HL-60/S4 treated with retinoic acid at 250 ng/mL for 4 days and 3 days (cell line): ENCODE results near the gene SYT17.

Experiments
- in situ Hi-C: fragments of 300-500 bp; cut with MboI; formaldehyde crosslinking; loops from 2 replicates; pipeline ENCODE4 v1.7.0; 2022; ENCODE audit warnings: low sequenced_read_pairs

SYT17 gene

DNA sequence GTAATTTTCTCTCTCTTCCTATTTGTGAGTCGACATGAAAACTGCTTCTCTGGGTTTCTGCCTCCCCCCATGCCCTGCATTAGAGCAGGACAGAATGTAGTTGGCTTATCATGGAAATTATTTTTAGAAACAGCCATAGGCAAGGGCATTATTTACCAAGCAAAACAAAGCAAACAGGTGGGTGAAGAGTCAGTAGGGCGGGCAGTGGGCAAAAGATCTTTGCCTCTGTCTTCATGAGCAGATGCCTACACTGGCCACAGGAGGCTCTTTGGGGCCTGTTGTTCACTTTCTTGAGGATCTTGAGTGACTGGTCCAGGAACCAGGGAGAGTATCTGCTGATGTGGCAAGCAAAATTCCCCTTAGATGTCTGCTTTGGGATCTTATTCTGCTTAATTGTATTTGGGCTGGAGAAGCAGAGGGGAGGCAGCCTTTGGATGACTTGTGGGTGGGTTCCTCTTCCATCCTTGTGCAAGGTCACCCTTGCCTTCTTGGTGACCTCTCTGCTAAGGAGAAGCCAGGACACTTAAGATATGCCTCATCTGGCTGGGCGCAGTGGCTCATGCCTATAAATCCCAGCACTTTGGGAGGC, 75.0 kb downstream of the SYT17 start:
- in situ Hi-C loops, result no loop called here

DNA sequence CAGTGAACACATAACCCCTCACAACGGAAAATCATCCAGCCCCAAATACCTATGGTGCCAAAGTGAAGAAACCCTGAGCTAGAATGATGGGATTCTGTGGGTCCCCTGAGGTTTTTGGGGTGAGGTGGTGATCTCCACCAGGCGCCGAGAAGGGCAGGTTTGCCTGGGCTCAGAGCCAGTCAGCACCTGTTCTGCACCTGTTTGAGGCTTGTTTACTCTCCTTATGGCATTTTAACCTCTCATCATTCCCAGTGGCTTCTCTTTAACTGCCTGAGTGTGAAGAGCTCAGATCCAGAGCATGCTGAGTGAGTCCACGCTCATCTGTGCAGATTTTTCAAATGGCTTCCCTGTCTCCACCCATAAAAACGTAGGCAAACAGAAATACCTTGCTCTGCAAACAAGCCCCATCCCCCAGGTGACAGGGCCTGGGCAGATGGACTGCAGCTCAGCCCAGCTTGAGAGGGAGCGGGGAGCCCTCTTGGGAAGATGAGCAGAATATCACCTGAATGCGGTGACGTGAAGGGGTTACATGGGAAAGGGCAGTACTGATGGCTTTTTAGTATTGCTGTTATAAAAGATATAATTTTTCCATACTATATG, 77.4 kb downstream of the SYT17 start:
- in situ Hi-C loops, result no loop called here

DNA sequence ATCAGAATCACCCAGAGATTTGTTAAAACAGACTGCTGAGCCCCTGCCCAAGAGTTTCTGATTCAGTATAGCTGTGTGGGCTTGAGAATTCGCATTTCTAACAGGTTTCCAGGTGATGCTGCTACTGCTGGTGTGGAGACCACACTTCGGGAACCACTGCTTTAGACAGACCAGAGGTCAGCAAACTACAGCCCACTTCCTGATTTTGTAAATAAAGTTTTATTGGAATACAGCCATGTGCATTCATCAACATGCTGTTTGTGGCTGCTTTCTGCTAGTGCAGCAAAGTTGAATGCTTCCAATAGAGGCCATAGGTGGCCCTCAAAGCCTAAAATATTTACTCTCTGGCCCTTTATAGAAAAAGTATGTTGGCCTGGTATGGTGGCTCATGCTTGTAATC, 84.9 kb downstream of the SYT17 start:
- in situ Hi-C loops, result no loop called here

DNA sequence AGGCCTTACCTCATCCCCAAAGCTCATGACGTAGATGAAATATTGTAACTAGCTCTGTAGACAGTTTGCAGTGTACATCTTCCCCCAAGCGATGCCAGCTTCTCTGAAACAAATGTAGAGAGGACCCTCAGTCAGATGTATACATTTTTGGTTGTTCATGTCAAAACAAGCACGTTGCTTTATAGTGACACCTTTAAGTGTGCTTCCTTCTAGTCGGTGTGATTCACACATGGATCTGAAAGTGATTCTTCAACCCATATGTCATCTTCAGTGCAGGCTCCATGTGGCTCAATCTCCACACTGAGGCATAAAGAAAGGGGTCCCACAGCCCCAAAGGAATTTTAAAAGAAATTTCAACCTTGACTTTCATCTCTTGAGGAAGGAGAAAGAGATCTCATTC, 86.6 kb downstream of the SYT17 start:
- in situ Hi-C loops, result no loop called here

DNA sequence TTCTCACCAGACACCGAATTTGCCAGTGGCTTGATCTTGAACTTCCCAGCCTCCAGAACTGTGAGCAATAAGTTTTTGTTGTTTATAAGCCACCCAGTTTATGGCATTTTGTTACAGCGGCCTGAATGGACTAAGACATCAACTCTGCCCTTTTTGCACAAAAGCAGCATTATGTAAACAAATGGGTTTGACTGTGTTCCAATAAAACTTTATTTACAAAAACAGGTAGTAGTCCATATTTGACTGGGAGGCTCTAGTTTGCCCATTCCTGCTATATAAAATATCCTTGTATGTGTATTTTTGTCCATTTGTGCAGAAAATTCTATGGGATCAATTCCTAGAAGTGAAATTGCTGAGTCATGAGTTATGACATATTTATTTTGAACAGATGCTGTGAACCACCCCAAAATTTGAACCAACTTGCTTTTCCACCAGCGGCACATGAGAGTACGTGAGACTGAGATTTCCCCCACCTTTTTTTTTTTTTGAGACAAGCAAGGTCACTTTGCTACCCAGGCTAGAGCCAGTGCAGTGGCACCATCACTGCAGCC, 96.2 kb downstream of the SYT17 start:
- in situ Hi-C loops, result no loop called here

DNA sequence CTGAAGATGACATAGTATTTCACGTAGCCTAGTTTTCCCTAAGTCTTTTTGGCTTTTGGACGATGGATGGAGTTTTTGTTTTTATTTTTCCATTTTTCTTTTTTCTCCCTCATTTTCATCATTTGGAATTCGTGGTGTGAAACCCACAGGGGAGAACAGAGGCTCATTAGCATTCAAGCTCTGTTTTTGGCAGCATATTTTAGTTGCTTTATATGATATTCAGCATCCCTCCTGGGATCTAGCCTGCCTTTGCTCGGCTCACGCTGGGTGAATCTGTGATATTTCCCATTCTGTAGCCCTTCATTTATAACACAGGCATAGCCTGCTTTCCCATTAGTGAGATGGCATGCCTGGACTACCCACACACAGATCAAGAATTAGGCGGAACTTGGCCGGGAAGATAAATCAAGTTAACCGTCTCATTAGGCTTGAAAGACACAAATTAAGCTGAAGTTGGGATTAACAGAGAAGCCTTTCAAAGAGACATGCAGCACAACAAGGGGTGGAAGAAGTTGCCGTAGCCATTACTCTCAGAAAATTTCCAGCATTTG, 97.4 kb downstream of the SYT17 start:
- in situ Hi-C loops, result no loop called here

DNA sequence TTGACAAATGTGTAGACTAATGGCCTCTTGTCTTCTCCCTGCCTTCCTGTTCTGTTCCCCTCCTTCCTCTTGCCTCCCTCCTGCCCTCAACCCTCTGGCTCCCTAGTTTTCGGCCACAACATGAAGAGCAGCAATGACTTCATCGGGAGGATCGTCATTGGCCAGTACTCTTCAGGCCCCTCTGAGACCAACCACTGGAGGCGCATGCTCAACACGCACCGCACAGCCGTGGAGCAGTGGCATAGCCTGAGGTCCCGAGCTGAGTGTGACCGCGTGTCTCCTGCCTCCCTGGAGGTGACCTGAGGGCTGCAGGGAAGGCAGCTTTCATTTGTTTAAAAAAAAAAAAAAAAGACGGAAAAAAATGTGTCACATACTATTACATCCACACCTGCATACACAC, 98.7 kb downstream of the SYT17 start:
- in situ Hi-C loops, result no loop called here

DNA sequence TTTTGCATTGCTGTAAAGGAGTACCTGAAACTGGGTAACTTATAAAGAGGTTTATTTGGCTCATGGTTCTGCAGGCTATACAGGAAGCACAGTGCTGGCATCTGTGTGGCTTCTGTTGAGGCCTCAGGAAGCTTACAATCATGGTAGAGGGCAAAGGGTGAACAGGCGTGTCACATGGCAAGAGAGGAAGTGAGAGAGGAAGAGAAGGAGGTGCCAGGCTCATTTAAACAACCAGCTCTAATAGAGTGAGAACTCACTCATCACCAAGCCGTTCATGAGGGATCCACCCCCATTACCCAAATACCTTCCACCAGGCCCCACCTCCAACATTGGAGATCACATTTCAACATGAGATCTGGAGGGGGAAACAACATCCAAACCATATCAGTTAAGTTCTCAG, 101.1 kb downstream of the SYT17 start:
- in situ Hi-C loops, result no loop called here

DNA sequence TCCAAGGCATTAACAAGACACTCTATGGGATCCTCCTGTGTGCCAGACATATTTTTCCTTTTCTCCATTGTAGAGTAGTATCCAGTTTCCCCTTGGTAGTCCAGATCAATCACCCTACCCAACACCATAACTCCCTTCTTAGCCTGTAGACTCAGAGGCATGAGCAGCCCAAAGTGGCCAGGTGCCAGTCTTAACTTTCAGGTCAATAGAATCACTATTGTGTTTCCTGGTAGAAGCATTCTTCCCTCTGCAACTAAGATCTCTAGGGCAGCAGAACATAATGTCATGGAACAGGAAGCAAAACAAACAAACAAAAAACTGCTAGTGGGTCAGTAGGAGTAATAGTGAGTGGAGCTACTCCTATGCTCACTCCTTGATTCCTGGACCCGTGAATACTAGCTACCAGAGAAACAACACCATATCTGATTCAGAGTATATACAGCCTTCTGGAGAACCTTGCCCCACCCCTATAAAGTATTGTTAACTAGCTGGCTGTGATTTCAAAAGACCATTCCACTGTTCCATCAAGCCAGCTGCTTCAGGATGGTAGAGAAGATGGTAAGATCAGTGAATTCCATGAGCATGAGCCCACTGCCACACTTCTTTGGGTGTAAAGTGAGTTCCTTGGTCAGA, 106.2 kb downstream of the SYT17 start:
- in situ Hi-C loops, result no loop called here

DNA sequence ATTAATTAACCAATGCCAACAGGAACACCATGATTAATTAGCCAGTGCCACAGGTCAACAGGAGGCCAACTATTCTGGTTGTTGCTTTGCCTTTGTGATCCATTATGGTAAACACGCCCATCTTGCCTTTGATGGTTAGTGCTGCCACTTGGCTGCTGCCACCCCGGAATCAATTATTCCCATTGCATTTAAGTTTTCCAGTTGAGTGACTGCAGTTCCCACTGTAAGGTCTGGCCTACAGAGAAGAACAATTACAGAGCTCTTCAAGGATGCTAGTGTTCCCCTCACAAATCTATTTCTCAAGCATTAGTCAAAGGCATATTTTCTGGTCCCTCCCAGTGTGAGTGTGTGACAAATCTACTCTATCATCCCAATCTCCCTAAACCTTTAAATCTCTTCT, 110.4 kb downstream of the SYT17 start:
- in situ Hi-C loops, result no loop called here

DNA sequence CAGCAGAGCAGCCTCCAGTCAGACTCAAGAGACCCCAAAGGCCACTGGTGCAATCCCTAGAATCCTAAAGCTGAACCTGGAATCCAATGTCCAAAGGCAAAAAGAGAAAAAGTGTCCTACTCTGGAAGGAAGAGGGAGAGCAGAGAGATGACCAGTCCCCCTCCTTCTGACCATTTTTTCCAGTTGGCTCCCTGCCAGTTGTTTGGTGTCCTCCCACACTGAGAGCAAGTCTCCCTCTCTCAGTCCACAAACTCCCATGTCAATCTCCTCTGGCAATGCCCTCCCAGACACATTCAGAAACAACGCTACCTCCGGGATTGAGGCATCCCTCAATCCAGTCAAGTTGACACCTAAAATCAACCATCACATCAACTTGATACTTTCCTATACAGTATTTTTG, 113.2 kb downstream of the SYT17 start:
- in situ Hi-C loops, result no loop called here

DNA sequence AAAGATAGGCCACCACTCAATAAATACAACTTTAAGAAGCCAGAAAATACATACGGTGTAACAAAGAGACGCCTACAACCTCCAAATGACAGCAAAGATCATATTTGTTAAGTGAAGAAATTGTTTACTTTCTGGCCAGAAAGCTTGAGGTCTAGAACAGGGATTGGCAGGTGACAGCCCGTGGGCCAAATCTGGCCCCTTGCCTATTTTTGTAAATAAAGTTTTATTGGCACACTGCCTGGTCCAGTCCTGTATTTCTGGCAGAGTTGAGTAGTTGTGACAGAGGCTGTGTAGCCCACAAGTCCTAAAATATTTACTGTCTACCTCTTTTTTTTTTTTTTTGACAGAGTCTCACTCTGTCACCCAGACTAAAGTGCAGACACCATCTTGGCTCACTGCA, 114.1 kb downstream of the SYT17 start:
- in situ Hi-C loops, result no loop called here

DNA sequence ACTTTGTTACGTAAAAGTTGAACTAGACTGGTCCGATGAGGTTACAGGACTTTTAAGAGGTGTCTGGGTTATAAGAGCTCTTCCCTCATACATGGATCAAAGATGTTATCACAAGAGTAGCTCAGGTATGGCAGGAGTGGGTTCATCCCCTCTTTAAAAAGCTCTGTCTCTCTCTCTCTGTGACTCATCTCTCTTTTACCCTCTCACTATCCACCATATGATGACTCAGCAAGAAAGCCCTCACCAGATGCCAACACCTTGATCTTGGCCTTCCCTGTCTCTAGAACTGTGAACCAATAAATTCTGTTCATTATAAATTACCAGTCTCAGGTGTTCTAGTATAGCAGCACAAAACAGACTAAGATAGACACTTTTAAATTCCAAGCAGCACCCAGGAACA, 115.6 kb downstream of the SYT17 start:
- in situ Hi-C loops, result no loop called here

DNA sequence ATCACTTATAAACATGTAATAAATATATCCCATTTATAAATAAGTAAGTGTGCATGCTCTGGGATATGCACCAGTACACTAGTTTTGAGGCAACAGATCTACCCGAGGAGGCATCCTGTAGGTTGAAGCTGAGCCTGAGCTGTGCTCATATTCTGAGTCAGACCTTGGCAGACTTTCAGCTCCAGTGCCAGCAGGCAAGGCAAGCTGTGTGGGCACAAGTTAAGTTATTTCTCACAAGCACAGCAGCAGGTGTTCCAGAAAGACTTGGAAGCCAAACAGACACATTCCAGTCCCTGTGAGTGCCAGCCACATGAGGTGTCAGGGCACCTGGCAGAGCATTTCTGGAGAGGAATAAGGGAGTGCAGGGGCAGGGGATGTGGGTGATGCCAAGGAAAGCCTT, 116.2 kb downstream of the SYT17 start:
- in situ Hi-C loops, result no loop called here

DNA sequence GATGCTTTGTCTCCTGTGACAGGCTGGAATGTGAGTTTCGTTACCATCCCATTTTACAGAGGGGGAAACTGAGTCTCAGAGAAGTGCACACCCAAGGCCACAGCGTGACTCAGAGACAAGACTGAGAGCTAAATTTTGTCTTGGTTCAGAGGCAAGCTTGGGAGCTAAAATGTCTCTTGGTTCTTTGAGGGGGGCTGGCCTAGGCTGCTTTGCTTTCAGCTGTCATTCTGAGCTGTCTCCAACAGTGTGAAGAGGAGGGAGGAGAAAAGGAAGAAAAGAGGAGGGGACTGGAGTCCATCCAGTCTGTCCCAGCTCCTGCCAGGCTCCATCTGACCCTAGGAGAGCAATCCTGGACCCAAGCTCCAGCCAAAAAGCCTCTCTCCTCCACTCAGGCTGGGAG, 117.4 kb downstream of the SYT17 start, which contains the start of gene CLEC19A:
CLEC19A (plus strand) TSS at position 301 of the 400 bp plus-strand sequence. CDS start 121 bp downstream, outside the sequence.
- in situ Hi-C loops, result no loop called here

DNA sequence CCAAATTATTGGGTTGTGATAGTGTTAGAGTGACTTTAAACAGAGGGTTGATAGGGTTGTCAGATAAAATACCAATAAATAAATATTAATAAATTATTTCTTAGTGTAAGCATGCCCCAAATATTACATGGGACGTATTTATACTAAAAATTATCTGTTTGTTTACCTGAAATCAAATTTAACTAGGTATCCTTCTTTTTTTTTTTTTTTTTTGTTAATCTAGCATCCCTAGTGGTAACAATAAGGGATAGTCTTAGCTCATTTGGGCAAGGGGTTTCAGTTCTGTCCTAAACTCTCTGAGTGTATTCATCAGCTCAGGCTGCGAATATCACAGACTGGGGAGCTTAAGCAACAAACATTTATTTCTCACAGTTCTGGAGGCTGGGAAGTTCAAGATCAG, 118.8 kb downstream of the SYT17 start:
- in situ Hi-C loops, result no loop called here

DNA sequence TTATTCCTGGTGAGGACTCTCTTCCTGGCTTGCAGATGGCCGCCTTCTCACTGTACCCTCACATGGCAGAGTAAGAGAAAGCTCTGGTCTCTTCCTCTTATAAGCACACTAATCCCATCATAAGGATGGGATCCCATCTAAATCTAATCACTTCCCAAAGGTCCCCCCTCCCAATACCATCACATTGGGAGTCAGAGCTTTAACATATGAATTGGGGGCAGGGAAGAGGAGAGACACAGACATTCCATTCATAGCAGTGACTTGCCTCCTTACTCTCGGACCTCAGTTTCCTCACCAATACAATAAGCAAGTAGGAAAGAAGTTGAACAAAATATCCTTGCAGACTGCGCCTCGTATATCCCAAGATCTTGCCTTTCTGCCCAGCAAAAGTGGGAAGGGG, 119.2 kb downstream of the SYT17 start:
- in situ Hi-C loops, result no loop called here

DNA sequence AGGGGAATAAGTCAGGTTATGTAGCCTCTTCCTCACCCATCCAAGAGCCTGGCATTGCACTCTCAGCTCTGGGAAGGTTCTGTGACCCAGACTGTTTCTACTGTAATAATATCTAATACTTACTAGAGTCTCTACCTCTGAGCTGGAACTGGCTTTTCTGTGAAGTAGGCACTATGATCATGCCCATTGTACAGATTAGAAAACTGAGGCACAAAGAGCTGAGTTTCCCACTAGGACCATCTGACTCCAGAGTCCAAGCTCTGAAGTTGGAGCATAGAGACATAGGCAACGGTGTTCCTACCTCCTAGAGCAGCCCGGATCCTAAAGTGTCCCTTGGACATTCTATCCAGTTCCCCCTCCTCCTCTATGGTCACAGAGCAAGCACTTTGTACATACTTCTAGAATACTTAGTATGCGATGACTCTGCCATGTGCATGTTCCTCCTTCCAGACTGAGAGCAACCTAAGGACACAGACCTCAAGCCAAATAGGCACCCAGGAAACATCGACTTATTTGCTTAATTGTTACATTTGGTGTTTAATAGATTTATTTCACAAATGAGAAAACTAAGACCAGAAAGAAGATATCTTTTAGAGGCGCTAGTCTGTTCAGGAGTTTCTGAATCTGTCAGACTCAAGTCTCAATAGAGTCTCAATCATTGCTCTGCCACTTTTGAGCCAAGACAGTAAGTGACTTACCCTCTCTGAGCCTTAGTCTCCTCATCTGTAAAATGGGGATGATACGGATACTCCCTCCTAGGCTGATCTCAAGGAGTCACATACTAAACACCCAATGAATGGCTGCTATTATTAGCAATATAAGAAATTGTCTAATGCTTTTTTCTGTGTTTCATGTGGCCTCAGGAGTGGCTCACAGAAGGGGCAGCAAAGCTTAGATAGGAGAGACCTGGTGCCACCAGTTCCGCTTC, 121.1 kb downstream of the SYT17 start:
- in situ Hi-C loops, result no loop called here

DNA sequence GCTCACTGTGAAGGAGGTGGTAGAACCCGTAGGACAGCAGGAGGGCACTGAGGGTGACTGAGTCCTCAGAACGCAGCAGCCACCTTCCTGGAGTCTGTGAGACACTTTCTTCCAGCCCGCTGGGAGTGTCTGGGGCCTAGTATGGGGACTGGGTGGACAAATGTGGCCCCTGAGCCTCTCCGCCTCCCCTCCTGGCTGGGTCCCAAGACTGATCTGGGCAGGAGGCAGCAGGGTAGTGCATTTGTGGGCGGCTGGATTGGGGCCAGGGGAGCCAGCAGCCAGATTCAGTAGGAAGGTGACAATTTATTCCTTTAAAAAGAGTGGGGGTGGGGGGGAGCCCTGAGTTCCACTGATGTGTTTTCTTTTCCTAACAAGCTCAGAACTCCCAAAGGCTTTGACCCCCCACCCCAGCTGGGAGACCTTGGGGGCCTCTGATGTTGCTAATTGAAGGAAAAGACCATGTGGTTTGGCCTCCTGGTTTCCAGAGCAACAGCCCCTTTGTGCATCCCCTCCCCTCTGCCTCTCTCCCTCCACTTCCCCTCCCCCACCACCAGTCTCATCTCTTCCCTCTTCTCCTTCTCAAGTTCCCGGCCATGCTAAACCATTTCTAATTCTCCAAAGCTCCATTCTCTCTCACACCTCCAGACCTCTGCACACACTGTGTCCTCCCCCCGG, 121.9 kb downstream of the SYT17 start:
- in situ Hi-C loops, result no loop called here

DNA sequence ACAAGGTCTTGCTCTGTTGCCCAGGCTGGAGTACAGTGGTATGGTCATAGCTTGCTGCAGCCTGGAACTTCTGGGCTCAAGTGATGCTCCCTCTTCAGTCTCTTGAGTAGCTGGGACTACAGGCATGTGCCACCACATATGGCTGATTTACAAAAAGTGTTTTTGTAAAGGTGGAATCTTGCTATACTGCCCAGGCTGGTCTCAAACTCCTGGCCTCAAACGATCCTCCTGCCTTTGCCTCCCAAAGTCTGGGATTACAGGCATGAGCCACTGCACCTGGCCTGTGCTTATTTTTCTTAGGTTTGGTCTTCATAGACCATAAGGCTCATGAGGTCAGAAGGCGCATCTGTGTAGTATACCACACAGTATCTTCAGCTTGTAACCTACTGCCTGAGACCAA, 122.8 kb downstream of the SYT17 start:
- in situ Hi-C loops, result no loop called here
